SK-N-SH (cell line): Measurements from ENCODE around the gene FZR1. TPM values are rescaled to one million over a fixed set of nuclear protein-coding genes. Genes with fewer than 3 reads are reported as not detected.

Experiments used
- CTCF ChIA-PET: fragments of 300-600, 350-600 bp; formaldehyde crosslinking; extraction: SDS; loops from one replicate; lab custom pipeline; 2021; lab: Yijun Ruan, JAX
- POLR2A ChIA-PET: fragments of 350-600 bp; sonication (Branson Sonifier 250); formaldehyde crosslinking; extraction: SDS; loops from one replicate; lab custom pipeline; 2020; ENCODE audit warnings: antibody characterized with exemption, inconsistent platforms; lab: Yijun Ruan, JAX
- DNase-seq: peaks from one replicate; pipeline ENCODE4 v3.0.0; 2012
- H2AFZ ChIP-seq: fragments of 200-600 bp; sonication (generic); 2 replicates; pipeline ENCODE4 v1.8.1; 2016; ENCODE audit warnings: antibody characterized with exemption, mild to moderate bottlenecking, low read depth
- H3F3A ChIP-seq: fragments of 200-600 bp; sonication (generic); replicated peaks from 2 replicates; pipeline ENCODE3; 2016; ENCODE audit warnings: antibody characterized with exemption, mild to moderate bottlenecking; ENCODE audit not compliant: insufficient read depth
- H3K27ac ChIP-seq, 2 experiments: fragments of 200-500 bp in 1 of 2; fragments of 200-600 bp in 1 of 2; sonication (Bioruptor generic) in 1 of 2; sonication (generic), shearing (Covaris generic) in 1 of 2; 2 replicates each; pipeline versions ENCODE4 v1.5.1 to v1.6.1; 2014 to 2016; ENCODE audit warnings: low read depth in 2 of 2, inconsistent platforms in 1 of 2, low read length in 1 of 2, mild to moderate bottlenecking in 1 of 2, mixed read lengths in 1 of 2
- H3K27me3 ChIP-seq: fragments of 200-600 bp; sonication (generic), shearing (Covaris generic); 2 replicates; pipeline ENCODE4 v1.6.1; 2016; ENCODE audit warnings: mixed run types; ENCODE audit not compliant: insufficient read depth
- H3K36me3 ChIP-seq, 2 experiments: fragments of 200-500 bp in 1 of 2; fragments of 200-600 bp in 1 of 2; sonication (Bioruptor generic) in 1 of 2; sonication (generic) in 1 of 2; replicated peaks in 1 of 2; 2 replicates each; pipeline versions ENCODE3 to v1.5.1; 2014 to 2016; ENCODE audit warnings: low read length in 1 of 2, mild to moderate bottlenecking in 1 of 2; ENCODE audit not compliant: insufficient read depth in 2 of 2, control insufficient read depth in 1 of 2
- H3K4me1 ChIP-seq, 2 experiments: fragments of 200-500 bp in 1 of 2; fragments of 200-600 bp in 1 of 2; sonication (Bioruptor generic) in 1 of 2; sonication (generic), shearing (Covaris generic) in 1 of 2; 2 replicates each; pipeline versions ENCODE4 v1.5.1 to v1.6.1; 2014 to 2016; ENCODE audit warnings: low read depth in 1 of 2, low read length in 1 of 2, mixed run types in 1 of 2; ENCODE audit not compliant: insufficient read depth in 2 of 2, control insufficient read depth in 1 of 2
- H3K4me2 ChIP-seq: fragments of 200-600 bp; sonication (generic), shearing (Covaris generic); 2 replicates; pipeline ENCODE4 v1.6.1; 2017; ENCODE audit warnings: mixed run types
- H3K4me3 ChIP-seq, 2 experiments: fragments of 200-500 bp in 1 of 2; fragments of 200-600 bp in 1 of 2; sonication (Bioruptor generic) in 1 of 2; sonication (generic), shearing (Covaris generic) in 1 of 2; 2 replicates each; pipeline versions ENCODE4 v1.5.1 to v1.8.1; 2014 to 2016; ENCODE audit warnings: low read depth in 2 of 2, inconsistent platforms in 1 of 2, low read length in 1 of 2, mild to moderate bottlenecking in 1 of 2, mixed read lengths in 1 of 2, moderate library complexity in 1 of 2
- H3K79me2 ChIP-seq: fragments of 200-600 bp; sonication (generic); 2 replicates; pipeline ENCODE4 v1.8.1; 2017; ENCODE audit warnings: mild to moderate bottlenecking; ENCODE audit not compliant: insufficient read depth
- H3K9ac ChIP-seq: fragments of 200-600 bp; sonication (generic); 2 replicates; pipeline ENCODE4 v1.6.1; 2017; ENCODE audit warnings: mixed run types
- H3K9me2 ChIP-seq: fragments of 200-600 bp; sonication (generic); 2 replicates; pipeline ENCODE4 v1.6.1; 2017; ENCODE audit warnings: mixed run types
- H3K9me3 ChIP-seq: fragments of 200-600 bp; sonication (generic); 2 replicates; pipeline ENCODE4 v1.6.1; 2017; ENCODE audit warnings: mixed run types, mild to moderate bottlenecking, moderate library complexity
- H4K20me1 ChIP-seq: fragments of 200-600 bp; sonication (generic); 2 replicates; pipeline ENCODE4 v1.6.1; 2017; ENCODE audit warnings: mild to moderate bottlenecking, mixed run types; ENCODE audit not compliant: insufficient read depth
- ELF1 ChIP-seq: IDR thresholded peaks from 2 replicates; pipeline ENCODE4 v1.4.0; 2012
- EP300 ChIP-seq, 2 experiments: IDR thresholded peaks; 2 replicates each; pipeline versions ENCODE4 v1.4.0 to v1.6.1; 2012; ENCODE audit warnings: borderline replicate concordance in 1 of 2, low read depth in 1 of 2, low read length in 1 of 2
- EZH2phosphoT487 ChIP-seq: fragments of 200-600 bp; sonication (generic); IDR thresholded peaks from 2 replicates; pipeline ENCODE4 v1.6.1; 2017; ENCODE audit warnings: low read depth, mixed run types, mild to moderate bottlenecking, antibody characterized with exemption, moderate library complexity, borderline replicate concordance
- GATA2 ChIP-seq: sonication (generic); formaldehyde crosslinking; IDR thresholded peaks from 2 replicates; pipeline ENCODE4 v1.5.0; 2020; ENCODE audit warnings: mild to moderate bottlenecking, missing genetic modification reagents
- MAX ChIP-seq: IDR thresholded peaks from 2 replicates; pipeline ENCODE4 v1.4.0; 2012; ENCODE audit warnings: low read depth
- MEF2A ChIP-seq: IDR thresholded peaks from 2 replicates; pipeline ENCODE4 v1.4.0; 2012; ENCODE audit warnings: low read depth, borderline replicate concordance
- MXI1 ChIP-seq: IDR thresholded peaks from 2 replicates; pipeline ENCODE4 v1.6.1; 2012; ENCODE audit warnings: mild to moderate bottlenecking, low read depth, low read length, improper control_type of control experiment
- POLR2AphosphoS5 ChIP-seq: IDR thresholded peaks from 2 replicates; pipeline ENCODE4 v1.6.1; 2012; ENCODE audit warnings: low read depth, low read length
- RAD21 ChIP-seq: IDR thresholded peaks from 2 replicates; pipeline ENCODE4 v1.6.1; 2012; ENCODE audit warnings: mild to moderate bottlenecking, low read length
- RCOR1 ChIP-seq: fragments of 150-350 bp; IDR thresholded peaks from 2 replicates; pipeline ENCODE4 v1.6.1; 2017; ENCODE audit warnings: antibody characterized with exemption, low read length
- REST ChIP-seq: IDR thresholded peaks from 2 replicates; pipeline ENCODE4 v1.6.1; 2012; ENCODE audit warnings: mild to moderate bottlenecking, low read depth, low read length, moderate library complexity
- TCF12 ChIP-seq: IDR thresholded peaks from 2 replicates; pipeline ENCODE4 v1.4.0; 2012
- TEAD4 ChIP-seq: IDR thresholded peaks from 2 replicates; pipeline ENCODE4 v1.4.0; 2012; ENCODE audit warnings: mild to moderate bottlenecking, borderline replicate concordance; ENCODE audit not compliant: insufficient read depth
- USF1 ChIP-seq: IDR thresholded peaks from 2 replicates; pipeline ENCODE4 v1.4.0; 2012; ENCODE audit warnings: low read depth, borderline replicate concordance
- USF2 ChIP-seq: fragments of 150-350 bp; IDR thresholded peaks from 2 replicates; pipeline ENCODE4 v1.6.1; 2017; ENCODE audit warnings: antibody characterized with exemption, low read length, low read depth, borderline replicate concordance
- YY1 ChIP-seq: IDR thresholded peaks from 2 replicates; pipeline ENCODE4 v1.4.0; 2012; ENCODE audit warnings: low read depth, mild to moderate bottlenecking
- ZBTB33 ChIP-seq: IDR thresholded peaks from 2 replicates; pipeline ENCODE4 v1.4.0; 2012; ENCODE audit warnings: low read depth, borderline replicate concordance
- WGBS: methylation state at CpG from one replicate; pipeline ENCODE4 v1.1.6; 2017; ENCODE audit warnings: low lambda C conversion rate; 5-methylcytosine and 5-hydroxymethylcytosine counted together
- polyA plus RNA-seq, 3 experiments: library from polyadenylated mRNA; depleted of rRNA; stranded (reverse); fragments of >200 nt; gene quantifications; 2 replicates each; pipeline ENCODE4 v1.2.3, GENCODE V29; 2012

FZR1 gene
- polyA plus RNA-seq, 1 of the 3 experiments (the other 2 are of a cell fraction) = 36.3 TPM

- H3K4me1 ChIP-seq = no peaks in the 10 kb centered on the region
- H3K27me3 ChIP-seq = no peaks in the 10 kb centered on the region
- no peak overlapping the region for H3K4me3 ChIP-seq
- no peak for TF ChIP-seq USF1
- no peaks in the 10 kb centered on the region for H3K79me2 ChIP-seq
- H3K27ac ChIP-seq = no peak overlapping the region
- ChIA-PET CTCF (no interaction called here), POLR2A (no interaction called here)
- H3K9me3 ChIP-seq = no peaks in the 10 kb centered on the region
- DNase-seq = no peak
- H4K20me1 ChIP-seq = peaks cover 3% of the 10 kb centered on the region; the same call in 1 of the 2 replicates
- H3K4me2 ChIP-seq = no peak overlapping the region
- no peak overlapping the region for H2AFZ ChIP-seq
- H3K9me2 ChIP-seq = no peaks in the 10 kb centered on the region
- 98% methylated on average over 12 of the region's 12 CpGs for WGBS
- no peaks in the 10 kb centered on the region for H3F3A ChIP-seq
- no peak overlapping the region for H3K9ac ChIP-seq
- H3K36me3 ChIP-seq = peaks cover 4 to 50% of the 10 kb centered on the region in 2 experiments
Measured at GRCh38 chr19:3530389-3530788, 24.3 kb downstream of the FZR1 start.

GRCh38 chr19:3531716-3532115, 25.6 kb downstream of the FZR1 start:
- no peak for DNase-seq
- Histone ChIP-seq H3K9me2 (no peaks in the 10 kb centered on the region), H3K36me3 (peaks cover 4 to 55% of the 10 kb centered on the region in 2 experiments), H3F3A (no peaks in the 10 kb centered on the region), H3K4me3 (no peak overlapping the region), H3K27ac (no peak overlapping the region), H3K9me3 (no peaks in the 10 kb centered on the region), H3K4me1 (no peaks in the 10 kb centered on the region; a peak in 1 of 4 replicates), H3K9ac (no peak overlapping the region), H2AFZ (no peak overlapping the region), H3K4me2 (no peak overlapping the region), H4K20me1 (peaks cover 13% of the 10 kb centered on the region), H3K27me3 (no peaks in the 10 kb centered on the region), H3K79me2 (no peaks in the 10 kb centered on the region)
- WGBS = 97% methylated on average over 15 of the region's 29 CpGs
- POLR2A ChIA-PET = no interaction called here
- TF ChIP-seq MAX = no peak
- no peak for TF ChIP-seq REST
- TF ChIP-seq GATA2 = no peak
- no peak for TF ChIP-seq YY1
- TF ChIP-seq TCF12 = no peak
- TF ChIP-seq TEAD4 = no peak
- TF ChIP-seq EP300 (IDR thresholded peaks at IDR 0.05; ENCODE audit: borderline replicate concordance in 1 of 2, low read depth in 1 of 2, low read length in 1 of 2) = no peak
- no peak for TF ChIP-seq POLR2AphosphoS5
- TF ChIP-seq RCOR1 = no peak
- no peak for TF ChIP-seq ZBTB33
- TF ChIP-seq USF1 = no peak
- TF ChIP-seq ELF1 = no peak
- TF ChIP-seq MXI1 = no peak
- no peak for TF ChIP-seq EZH2phosphoT487
- TF ChIP-seq RAD21 = no peak
- TF ChIP-seq MEF2A = no peak
- TF ChIP-seq USF2 = no peak
- TF ChIP-seq, all 33 proteins: peak for 0
- CTCF ChIA-PET = interaction anchor here (1.4 kb wide), 1 partner anchor 55 kb away, joined by 3 read pairs; no protein-coding TSS in a partner anchor
